ENCODE measurements around the gene FER.
"Not testable (repeated sequence)": the region's sequence is repeated elsewhere in the genome, so short reads cannot be mapped to it uniquely, and the experiment has no call there.

Gene FER

GRCh38 chr5:109050321-109050720 lies 302.6 kb downstream of the FER start:
- not testable (repeated sequence) for DNase-seq

- not testable (repeated sequence) for DNase-seq
These were observed 304.5 kb downstream of the FER start for GRCh38 chr5:109052216-109052615.

- no peak for DNase-seq
These were observed 306.3 kb downstream of the FER start for GRCh38 chr5:109053995-109054417.

GRCh38 chr5:109060378-109061025 lies 312.8 kb downstream of the FER start:
- no peak for DNase-seq

- DNase-seq, result no peak
These were observed 315.0 kb downstream of the FER start for GRCh38 chr5:109062664-109063063.

- DNase-seq, result no peak
These were observed 315.5 kb downstream of the FER start for GRCh38 chr5:109063223-109063622.

GRCh38 chr5:109076741-109077140 lies 329.0 kb downstream of the FER start:
- DNase-seq, result no peak

GRCh38 chr5:109078448-109078847 lies 330.8 kb downstream of the FER start:
- no peak for DNase-seq

- DNase-seq, result no peak
These were observed 332.8 kb downstream of the FER start for GRCh38 chr5:109080481-109080880.

- DNase-seq, result no peak
These were observed 333.2 kb downstream of the FER start for GRCh38 chr5:109080896-109081295.

GRCh38 chr5:109083937-109084336 lies 336.2 kb downstream of the FER start:
- no peak for DNase-seq

GRCh38 chr5:109089191-109089590 lies 341.5 kb downstream of the FER start:
- no peak for DNase-seq

- no peak for DNase-seq
These were observed 351.4 kb downstream of the FER start for GRCh38 chr5:109099081-109099480.

- no peak for DNase-seq
These were observed 353.3 kb downstream of the FER start for GRCh38 chr5:109100971-109101370.

- no peak for DNase-seq
These were observed 354.5 kb downstream of the FER start for GRCh38 chr5:109102096-109102690.

GRCh38 chr5:109105631-109106267 lies 358.1 kb downstream of the FER start:
- no peak for DNase-seq

GRCh38 chr5:109111680-109112079 lies 364.0 kb downstream of the FER start:
- DNase-seq, result no peak

GRCh38 chr5:109113608-109114007 lies 365.9 kb downstream of the FER start:
- DNase-seq, result no peak

GRCh38 chr5:109121225-109121624 lies 373.5 kb downstream of the FER start:
- DNase-seq, result no peak

- no peak for DNase-seq
These were observed 378.2 kb downstream of the FER start for GRCh38 chr5:109125755-109126429.

GRCh38 chr5:109126481-109126880 lies 378.8 kb downstream of the FER start:
- no peak for DNase-seq

GRCh38 chr5:109136906-109137305 lies 389.2 kb downstream of the FER start:
- no peak for DNase-seq
